SHP77 (cell line): ENCODE measurements around the gene USP48.
"Not testable (repeated sequence)": the region's sequence is repeated elsewhere in the genome, so short reads cannot be mapped to it uniquely, and the experiment has no call there.

ENCODE experiments used
- DNase-seq, 2 experiments: peaks; one replicate each; lab custom pipeline; 2025; lab: John Stamatoyannopoulos, UW

The USP48 gene

DNA sequence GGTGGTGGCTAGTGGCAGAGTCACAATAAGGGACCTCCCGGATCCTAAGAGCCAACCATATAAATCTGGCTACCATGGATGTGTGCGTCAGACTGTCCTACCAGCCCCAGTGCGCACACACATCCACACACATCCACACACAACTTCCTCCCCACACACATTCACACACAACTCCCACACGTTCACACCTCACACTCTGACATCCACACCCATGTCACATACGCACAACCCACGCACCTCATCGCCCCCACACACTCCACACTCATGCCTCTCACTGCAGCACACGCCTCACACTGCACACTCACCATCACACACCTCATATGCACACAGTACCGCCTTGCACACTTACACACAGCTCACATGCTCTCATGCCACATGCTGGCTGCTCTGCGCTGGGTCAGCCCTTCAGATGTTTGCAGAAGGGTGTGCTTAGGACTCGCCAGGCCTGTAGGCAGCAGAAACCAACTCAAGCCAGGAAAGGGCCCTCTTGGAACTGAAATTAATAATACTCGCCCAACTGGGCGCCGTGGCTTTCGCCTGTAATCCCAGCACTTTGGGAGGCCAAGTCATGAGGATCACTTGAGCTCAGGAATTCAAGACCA is 32.1 kb upstream of the USP48 start:
- no peak for DNase-seq

DNA sequence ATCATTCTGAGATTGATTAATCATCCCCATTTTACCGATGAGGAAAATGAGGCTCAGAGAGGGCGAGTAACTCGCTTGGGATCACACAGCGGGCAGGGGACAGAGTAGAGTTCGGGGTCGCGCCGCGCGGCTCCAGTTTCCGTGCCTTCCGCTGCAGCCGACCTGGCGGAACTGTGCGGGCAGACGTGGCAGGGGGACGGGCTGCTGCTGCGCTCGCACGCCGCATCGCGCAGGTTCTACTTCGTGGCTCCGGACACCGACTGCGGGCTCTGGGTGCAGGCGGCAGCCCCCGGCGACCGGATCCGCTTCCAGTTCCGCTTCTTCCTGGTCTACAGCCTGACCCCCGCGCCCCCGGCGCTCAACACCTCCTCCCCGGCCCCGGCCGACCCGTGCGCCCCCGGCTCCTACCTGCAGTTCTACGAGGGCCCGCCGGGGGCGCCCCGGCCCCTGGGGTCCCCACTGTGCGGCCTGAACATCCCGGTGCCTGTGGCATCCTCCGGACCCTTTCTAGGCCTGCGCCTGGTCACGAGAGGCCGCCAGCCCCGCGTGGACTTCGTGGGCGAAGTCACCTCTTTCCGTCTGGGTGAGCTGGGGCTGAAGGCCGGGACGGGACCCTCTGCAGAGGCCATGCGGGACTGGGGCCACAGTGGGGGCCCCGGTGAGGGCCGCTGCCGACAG is 31.4 kb upstream of the USP48 start:
- DNase-seq: no peak

DNA sequence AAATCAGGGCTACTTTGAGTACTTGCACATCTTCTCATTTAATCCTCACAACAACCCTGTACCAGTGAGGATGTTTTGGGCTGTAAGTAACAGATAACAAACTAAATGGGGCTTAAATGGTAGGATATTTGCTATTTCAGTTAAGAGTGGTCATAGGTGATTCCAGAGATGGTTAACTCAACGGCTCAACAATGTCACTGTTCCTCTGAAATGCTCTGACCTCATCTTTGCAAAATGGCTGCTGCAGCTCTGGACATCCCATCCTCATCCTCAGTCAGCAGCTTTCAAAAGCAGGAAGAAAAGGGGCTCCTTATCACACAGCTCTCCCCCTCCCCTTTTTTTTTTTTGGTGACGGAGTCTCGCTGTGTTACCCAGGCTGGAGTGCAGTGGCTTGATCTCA is 30.6 kb upstream of the USP48 start:
- no peak for DNase-seq

DNA sequence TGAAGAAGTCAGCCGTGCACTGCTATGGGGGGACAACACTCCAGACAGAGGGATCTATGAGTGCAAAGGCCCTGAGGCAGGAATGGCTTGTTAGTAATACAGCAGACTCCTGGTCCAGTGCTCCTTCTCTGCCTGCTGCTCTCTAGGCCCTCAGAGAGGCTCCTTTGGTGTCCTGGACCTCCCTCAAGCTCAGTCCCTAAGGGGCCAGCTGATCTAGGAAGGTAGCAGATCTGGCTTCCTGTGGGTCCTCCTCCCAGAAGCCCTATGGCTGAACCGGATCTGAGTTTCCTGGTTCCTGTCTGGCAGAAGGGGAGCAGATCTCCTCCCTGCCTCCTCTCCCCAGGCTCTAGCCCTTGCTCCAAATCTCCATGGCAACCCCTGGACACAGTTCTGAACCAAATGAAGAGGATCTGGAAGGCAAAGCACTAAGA is 28.9 kb upstream of the USP48 start, which contains the start of gene LDLRAD2:
LDLRAD2 (plus strand) TSS at position 391 of the 431 bp plus-strand sequence. CDS start 187 bp downstream, outside the sequence.
- no peak for DNase-seq

DNA sequence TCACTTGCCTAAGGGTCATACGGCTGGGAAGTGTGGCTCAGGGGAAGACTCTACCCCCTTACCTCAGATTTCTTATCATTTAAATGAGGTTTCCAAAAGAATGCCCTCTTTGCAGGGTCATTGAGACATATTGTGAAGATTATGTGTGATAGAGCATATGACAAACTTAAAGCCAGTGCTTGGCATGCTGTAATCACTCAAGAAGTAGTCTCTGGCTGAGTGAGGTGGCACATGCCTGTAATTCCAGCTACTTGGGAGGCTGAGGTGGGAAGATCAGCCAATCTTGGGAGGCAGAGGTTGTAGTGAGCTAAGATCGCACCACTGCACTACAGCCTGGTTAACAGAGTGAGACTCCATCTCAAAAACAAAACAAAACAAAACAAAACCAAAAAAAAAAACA is 21.6 kb upstream of the USP48 start:
- no peak for DNase-seq

DNA sequence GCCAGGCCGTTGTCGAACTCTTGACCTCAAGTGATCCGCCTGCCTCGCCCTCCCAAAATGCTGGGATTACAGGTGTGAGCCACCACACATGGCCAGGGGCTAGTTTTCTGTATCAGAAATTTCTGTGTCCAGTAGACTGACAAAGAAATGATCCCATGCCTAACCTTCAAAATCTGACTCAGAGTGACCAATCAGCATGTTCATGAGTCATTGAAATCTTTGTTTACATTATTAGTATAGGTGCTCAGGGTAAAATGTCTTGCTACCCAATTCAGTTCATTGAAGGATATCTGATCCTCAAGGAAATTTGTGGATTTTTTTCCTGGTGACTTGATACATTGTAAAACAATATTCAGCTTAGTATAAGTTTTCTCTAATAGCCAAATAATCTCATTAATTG is 18.2 kb upstream of the USP48 start:
- no peak for DNase-seq

DNA sequence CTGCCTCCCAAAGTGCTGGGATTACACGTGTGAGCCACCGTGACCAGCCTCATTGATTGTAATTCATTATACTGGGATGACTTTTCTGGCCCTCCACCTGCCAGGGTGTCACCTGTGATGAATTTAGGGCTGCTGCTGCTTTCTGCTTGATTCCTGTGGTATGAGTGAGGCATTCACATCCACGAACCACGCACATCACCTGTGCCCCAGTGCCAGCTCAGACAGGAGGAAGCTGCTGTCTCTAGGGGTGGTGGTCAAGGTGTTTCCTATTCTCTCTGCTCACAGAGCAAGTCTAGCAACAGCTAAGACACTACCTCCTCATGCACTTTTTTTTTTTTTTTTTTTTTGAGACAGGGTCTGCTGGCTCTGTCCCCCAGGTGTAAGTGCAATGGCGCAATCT is 16.8 kb upstream of the USP48 start:
- DNase-seq: no peak

DNA sequence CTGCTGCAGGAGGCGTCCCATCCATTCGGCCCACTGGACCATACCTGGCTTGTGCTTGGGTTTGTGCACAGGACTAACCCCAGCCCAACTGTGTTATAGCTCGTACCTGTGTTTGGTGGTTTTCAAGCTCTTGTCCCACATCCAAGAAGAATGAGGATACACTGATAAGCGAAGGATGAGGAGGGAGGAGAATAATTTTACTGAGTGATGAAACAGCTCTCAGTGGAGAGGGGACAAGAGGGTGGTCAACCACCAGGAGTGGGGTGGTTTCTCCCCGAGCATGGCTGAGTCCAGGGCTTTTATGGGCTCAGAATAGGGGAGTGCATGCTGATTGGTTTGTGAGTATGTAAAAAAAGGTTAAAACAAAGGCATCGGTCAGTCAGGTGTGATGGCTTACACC is 12.1 kb upstream of the USP48 start:
- no peak for DNase-seq

DNA sequence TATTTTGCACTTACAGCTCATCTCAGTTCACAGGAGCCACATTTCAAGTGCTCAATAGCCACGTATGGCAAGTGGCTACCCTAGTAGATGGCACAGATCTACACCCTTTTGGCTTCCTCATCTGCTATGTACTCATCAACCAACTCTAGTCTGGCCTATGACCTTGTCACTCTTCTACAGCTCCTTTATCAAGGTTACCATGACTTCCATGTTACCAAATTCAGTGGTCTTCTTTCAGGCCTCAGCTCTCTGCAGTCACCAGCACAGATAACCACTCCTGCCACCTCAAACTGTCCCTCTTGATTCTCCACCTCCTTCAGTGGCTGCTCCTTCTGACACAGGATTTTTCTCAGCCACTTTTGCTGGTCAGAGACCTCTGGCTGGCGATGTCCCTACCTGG is 11.7 kb upstream of the USP48 start:
- no peak for DNase-seq

DNA sequence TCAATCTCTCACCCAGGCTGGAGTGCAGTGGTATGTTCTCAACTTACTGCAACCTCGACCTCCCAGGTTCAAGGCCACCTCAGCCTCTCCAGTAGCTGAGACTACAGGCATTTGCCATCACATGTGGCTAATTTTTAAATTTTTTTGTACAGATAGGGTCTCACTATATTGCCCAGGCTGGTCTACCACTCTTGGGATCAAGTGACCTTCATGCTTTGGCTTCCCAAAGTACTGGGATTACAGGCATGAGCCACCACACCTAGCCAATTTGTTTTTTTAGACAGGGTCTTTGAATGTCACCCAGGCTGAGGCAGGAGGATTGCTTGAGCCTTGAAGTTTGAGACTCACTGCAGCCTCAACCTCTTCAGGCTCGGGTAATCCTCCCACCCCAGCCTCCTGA is 10.2 kb upstream of the USP48 start:
- no peak for DNase-seq

DNA sequence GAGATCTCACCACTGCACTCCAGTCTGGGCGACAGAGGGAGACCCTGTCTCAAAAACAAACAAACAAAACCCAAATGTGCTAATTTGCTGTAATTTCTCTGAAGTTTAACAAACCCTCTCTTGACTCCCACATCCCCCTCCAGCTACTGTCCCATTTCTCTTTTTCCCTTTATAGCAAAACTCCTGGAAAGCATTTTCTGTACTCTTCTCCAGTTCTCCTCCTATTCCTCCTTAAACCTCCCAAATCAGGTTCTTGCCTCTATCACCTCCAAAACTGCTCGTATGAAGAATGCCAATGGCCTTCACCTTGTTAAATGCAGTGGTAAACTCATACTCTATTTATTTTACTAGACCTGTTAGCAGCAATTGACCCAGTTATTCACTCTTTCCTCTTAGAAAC is 3.7 kb upstream of the USP48 start:
- DNase-seq: no peak

DNA sequence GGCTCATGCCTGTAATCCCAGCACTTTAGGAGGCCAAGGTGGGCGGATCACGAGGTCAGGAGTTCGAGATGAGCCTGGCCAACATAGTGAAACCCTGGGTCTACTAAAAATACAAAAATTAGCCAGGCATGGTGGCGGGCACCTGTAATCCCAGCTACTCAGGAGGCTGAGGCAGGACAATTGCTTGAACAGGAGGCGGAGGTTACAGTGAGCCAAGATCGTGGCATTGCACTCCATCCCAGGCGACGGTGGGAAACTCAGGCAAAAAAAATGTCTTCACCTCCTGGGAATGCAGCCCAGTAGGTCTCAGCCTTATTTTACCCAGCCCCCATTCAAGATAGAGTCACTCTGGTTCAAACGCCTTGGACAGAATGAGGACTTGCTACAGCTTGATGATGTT is 2.8 kb upstream of the USP48 start:
- DNase-seq: not testable (repeated sequence)

DNA sequence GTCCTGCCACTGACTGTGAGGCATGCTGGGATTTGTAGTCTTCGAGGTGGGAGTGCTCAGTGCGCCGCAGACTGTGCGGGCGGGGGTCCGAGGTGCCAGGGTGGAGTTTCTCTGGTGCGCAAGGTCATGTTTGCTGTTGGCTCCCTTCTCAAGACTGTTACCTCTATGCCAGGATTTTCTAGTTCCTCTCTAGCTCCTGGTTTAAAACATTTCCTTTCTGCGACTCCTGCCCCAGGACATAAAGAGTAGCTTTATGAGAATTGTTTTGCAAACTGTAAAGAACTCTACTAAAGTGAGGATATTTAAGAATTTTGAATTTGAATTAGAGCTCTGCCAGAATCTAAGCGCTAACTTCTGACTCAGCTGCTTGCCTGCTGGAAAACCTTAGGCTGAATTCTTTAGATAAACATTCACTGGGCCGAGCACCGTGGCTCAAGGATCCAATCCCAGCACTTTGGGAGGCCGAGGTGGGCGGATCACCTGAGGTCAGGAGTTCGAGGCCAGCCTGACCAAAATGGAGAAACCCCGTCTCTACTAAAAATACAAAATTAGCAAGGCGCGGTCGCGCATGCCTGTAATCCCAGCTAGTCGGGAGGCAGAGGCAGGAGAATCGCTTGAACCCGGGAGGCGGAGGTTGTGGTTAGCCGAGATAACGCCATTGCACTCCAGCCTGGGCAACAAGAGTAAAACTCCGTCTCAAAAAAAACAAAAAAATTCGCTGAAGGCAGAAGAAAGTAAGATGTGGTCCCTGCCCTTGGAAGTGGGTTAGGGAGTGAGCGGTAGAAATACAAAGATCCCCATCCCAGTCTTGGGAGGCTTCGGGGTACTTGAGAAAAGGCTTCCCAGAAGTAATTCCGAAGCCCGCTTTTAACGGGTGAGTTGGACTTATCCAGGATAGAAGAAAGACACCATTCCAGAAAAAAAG is 992 bp upstream of the USP48 start:
- peak in 1 of 2 experiments; percentile 94 for DNase-seq

DNA sequence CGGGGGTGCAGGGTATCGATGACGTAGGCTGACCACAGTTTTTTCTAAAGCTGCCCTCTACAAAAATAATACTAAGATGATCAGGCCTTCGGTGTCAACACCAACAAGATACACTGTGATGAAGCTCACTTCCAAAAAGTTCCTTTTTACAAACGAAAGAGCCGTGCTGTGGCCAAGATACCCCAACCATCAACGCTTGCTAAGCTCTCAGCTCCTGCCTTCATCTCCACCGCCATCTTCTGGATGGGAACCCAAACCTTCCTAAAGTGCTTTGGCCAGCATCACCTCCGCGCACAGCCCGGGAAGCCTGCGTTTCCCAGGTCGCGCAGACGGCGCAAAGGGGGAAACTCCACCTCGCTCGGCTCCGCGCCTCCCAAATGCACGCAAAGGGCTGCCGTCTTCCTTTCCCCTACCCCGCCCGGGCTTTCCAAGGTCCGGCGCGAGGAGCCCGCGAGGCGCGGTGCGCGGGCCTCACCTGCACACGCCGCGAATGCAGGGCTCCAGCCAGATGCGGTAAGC is 541 bp downstream of the USP48 start:
- DNase-seq: peak; percentile 55 to 61

DNA sequence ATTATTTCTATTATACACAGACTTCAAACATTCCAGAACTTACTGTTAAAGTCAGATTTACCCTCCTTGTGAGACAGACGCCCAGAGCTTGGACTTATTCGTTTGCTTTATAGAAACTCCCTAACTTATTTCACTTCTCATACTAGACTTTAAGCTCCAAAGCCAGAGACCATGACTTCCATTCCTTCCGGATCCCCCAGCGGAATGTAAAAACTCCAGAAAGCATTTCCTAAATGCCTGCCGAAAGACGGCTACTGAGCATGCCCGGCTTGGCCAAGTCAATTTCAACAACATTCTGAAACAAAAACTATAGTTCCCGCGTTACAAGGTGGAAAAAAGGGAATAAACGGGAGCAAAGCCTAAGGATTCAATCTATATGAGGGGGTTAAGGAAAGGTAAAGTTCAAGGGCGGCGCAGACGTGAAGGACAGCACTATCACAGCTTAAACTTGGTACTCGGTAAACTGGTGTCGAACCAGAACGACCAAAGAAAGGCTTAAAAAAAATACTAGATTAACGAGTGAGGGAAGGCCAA is 1.1 kb downstream of the USP48 start:
- no peak for DNase-seq

DNA sequence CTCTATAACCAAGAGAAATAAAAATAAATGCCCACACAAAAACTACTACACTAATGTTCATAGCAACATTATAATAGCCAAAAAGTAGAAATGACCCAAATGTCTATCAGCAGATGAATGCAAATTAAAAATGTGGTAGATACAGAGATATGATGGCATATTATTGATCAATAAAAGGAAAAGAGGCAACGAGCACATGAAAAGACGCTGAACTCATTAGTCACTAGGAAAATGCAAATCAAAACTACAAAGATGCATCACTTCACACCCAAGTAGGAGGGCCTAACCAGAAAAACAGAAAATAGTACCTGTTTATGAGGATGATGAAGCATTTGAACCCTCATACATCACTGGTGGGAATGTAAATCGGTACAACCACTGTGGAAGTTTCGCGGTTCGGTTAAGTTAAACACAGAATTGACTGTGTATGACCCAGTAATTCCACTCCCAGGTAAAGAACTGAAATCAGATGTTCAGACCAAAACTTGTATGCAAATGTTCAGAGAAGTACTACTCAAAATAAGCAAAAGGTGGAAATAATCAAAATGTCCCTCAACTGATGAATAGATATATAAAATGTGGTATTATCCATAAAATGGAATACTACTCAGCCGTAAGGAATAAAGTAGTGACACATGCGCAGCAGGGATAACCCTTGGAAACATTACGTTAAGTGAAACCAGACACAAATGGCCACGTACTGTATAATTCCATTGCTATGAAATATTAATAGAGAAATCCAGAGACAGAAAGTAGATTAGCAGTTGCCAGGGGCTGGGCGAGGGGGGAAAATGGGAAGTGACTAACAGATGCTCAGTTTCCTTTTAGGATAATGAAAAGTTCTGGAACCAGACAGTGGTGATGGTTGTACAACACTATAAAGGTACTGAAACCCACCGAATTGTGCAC is 3.1 kb downstream of the USP48 start:
- no peak for DNase-seq

DNA sequence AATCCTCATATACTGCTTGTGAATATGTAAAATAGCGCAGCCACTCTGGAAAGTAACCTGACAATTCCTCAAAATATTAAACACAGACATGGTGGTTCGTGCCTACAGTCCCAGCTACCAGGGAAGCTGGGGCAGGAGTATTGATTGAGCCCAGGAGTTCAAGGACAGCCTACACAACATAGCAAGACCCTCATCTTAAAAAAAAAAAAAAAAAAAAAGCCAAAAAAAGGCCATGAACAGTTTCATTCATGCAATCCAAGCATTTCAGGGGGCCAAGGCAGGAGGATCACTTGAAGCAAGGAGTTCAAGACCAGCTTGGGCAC is 4.6 kb downstream of the USP48 start:
- DNase-seq: no peak

DNA sequence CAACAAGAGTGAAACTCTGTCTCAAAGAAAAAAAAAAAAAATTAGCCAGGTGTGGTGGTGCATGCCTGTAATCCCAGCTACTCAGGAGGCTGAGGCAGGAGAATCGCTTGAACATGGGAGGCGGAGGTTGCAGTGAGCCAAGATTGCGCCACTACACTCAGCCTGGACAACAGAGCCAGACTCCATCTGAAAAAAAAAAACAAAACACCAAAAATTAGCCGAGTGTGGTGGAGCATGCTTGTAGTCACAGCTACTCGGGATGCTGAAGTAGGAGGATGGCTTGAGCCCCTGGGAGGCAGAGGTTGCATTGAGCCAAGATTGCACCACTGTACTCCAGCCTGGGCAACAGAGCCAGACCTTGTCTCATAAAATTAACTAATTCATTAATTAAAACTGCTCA is 6.0 kb downstream of the USP48 start:
- DNase-seq: not testable (repeated sequence)

DNA sequence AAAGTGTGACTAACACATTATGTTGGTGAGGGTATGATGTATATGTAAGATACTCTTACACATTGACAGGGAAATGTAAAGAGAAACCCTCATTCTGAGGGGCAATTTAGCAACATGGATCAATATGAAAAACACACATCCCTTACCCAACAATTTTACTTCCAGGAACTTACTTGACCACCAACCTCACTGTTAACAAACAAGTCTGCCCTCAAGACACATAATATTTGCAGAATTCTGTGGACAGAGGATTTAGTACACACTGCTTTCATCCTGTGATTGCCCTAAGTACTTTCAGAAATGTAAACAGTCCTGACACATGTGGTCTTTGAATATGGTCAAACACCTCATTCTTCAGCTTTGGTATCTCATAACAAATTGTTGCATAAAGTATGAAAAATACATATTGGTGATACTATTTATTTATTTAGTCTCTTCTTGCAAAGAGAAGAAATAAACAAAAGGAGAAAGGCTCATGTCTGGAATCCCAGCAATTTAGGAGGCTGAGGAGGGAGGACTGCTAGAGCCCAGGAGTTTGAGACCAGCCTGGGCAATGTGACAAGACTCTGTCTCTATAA is 6.9 kb downstream of the USP48 start:
- DNase-seq: no peak

DNA sequence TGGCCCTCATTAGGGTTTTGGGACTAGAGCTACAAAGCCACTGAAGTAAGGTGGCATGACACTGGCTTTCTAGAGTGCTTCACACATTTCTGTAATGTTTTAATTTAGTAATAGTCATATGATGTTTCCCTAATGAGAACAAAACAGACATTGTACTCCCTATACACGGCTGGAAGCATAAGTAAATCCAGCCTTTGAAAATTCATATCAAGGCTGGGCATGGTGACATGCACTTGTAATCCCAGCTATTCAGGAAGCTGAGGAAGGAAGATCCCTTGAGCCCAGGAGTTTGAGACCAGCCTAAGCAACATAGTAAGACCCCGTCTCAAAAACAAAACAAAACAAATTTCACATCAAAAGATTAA is 7.4 kb downstream of the USP48 start:
- no peak for DNase-seq
